SK-N-SH (cell line): ENCODE data around the gene CHCHD3.

ENCODE experiments used
- CTCF ChIP-seq: fragments of 200-600 bp; sonication (generic); IDR thresholded peaks from 2 replicates; pipeline ENCODE4 v1.6.1; 2017; ENCODE audit warnings: antibody characterized with exemption, mild to moderate bottlenecking, moderate library complexity
- EP300 ChIP-seq, 2 experiments: IDR thresholded peaks; 2 replicates each; pipeline versions ENCODE4 v1.4.0 to v1.6.1; 2012; ENCODE audit warnings: borderline replicate concordance in 1 of 2, low read depth in 1 of 2, low read length in 1 of 2
- EZH2phosphoT487 ChIP-seq: fragments of 200-600 bp; sonication (generic); IDR thresholded peaks from 2 replicates; pipeline ENCODE4 v1.6.1; 2017; ENCODE audit warnings: low read depth, mixed run types, mild to moderate bottlenecking, antibody characterized with exemption, moderate library complexity, borderline replicate concordance
- JUND ChIP-seq: IDR thresholded peaks from 2 replicates; pipeline ENCODE4 v1.4.0; 2012
- MAX ChIP-seq: IDR thresholded peaks from 2 replicates; pipeline ENCODE4 v1.4.0; 2012; ENCODE audit warnings: low read depth
- POLR2AphosphoS5 ChIP-seq: IDR thresholded peaks from 2 replicates; pipeline ENCODE4 v1.6.1; 2012; ENCODE audit warnings: low read depth, low read length
- REST ChIP-seq: IDR thresholded peaks from 2 replicates; pipeline ENCODE4 v1.6.1; 2012; ENCODE audit warnings: mild to moderate bottlenecking, low read depth, low read length, moderate library complexity
- RXRA ChIP-seq: IDR thresholded peaks from 2 replicates; pipeline ENCODE4 v1.4.0; 2012; ENCODE audit warnings: low read depth, mild to moderate bottlenecking, borderline replicate concordance
- USF1 ChIP-seq: IDR thresholded peaks from 2 replicates; pipeline ENCODE4 v1.4.0; 2012; ENCODE audit warnings: low read depth, borderline replicate concordance
- USF2 ChIP-seq: fragments of 150-350 bp; IDR thresholded peaks from 2 replicates; pipeline ENCODE4 v1.6.1; 2017; ENCODE audit warnings: antibody characterized with exemption, low read length, low read depth, borderline replicate concordance

- TF ChIP-seq CTCF, result no peak
- no peak for TF ChIP-seq JUND
- TF ChIP-seq EZH2phosphoT487, result no peak
- no peak for TF ChIP-seq RXRA
- no peak for TF ChIP-seq EP300 (IDR thresholded peaks at IDR 0.05; ENCODE audit: borderline replicate concordance in 1 of 2, low read depth in 1 of 2, low read length in 1 of 2)
- no peak for TF ChIP-seq USF1
- TF ChIP-seq USF2, result no peak
- TF ChIP-seq MAX, result no peak
- TF ChIP-seq REST, result no peak
- TF ChIP-seq POLR2AphosphoS5, result no peak
Observed at GRCh38 chr7:133117452-133117851, 35.6 kb upstream of the CHCHD3 start.
